Eye (tissue), 1 donor: ENCODE results near the gene SCLT1.
A peak's percentile ranks its signal among the peaks of the same experiment; 100 is the strongest.

Experiments
- DNase-seq: peaks from one replicate; pipeline ENCODE4 v3.0.0-alpha.2; 2015

Gene SCLT1

GRCh38 chr4:129064717-129065116, 28.6 kb downstream of the SCLT1 start:
- DNase-seq = no peak

- DNase-seq = no peak
Observed at GRCh38 chr4:129063640-129064039, 29.7 kb downstream of the SCLT1 start.

DNA sequence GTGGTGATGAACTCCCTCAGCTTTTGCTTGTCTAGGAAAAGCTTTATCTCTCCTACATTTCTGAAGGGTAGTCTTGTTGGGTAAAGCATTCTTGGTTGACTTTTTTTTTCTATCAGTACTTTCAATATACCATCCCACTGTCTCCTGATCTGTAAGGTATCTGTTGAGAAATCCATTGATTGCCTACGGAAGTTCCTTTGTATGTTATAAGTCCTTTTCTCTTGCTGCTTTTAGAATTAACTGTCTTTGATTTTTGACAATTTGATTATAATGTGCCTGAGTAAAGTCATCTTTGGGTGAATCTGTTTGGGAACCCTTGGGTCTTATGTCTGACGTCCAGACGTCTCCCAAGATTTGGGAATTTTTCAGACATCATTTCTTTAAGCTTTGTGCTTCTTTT, 30.8 kb downstream of the SCLT1 start:
- no peak for DNase-seq

GRCh38 chr4:129059028-129059427, 34.3 kb downstream of the SCLT1 start:
- no peak for DNase-seq

DNA sequence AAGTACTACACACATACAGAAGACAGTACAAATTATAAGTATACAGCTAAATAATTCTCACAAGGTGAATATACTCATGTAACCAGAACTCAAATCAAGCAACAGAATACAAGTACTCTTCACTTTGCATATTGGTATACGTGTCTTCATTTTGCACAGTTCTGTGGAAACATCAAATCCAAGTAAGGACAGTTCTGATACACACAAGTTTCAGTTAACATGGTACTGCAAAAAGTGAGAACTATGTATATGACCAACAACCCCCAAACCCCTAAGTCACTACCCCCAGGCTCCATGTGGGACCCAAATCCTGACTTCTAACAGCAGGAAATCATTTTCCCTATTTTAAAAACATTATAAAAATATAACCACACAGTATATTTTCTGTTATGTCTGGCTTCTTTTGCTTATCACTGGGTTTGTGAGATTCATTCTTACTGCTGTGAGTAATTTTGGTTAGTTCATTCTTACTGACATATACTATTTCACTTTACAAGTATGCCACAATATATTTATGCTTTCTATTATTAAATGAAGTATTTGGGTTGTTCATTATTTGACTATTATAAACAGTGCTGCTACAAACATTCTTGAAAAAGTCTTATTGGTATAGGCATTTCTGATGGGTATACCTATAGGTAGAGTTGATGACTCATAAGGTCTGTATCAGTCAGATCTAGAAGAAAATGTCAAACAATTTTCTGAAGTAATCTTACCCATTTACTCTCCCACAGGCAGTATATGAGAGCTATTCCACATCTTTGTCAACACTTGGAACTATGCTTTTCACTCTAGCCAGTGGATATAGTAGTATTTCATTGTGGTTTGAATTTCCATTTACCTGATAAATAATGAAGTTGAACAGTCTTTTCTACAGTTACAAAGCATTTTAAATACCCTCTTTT, 47.0 kb downstream of the SCLT1 start:
- DNase-seq = no peak

GRCh38 chr4:129043523-129043922, 49.8 kb downstream of the SCLT1 start:
- DNase-seq = no peak

GRCh38 chr4:129040471-129040870, 52.9 kb downstream of the SCLT1 start:
- DNase-seq = no peak

DNA sequence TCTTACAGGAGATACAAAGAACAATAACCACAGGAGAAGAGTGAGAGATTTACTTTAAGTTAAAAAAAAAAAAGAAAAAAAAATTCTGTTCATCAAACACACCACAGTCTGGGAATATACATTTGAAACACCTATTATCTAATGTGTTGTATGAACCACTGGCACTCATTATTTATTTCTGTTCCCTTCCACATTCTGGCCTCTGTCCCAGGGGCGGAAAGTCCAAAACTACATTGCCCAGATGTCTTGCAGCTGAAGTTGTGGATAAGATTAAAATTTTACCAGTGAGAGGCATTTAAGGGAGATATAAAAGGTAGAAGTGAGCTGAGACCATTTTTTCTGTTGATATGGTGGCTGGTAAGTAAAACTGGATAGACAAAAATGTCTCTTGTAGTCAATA, 56.2 kb downstream of the SCLT1 start:
- no peak for DNase-seq

DNA sequence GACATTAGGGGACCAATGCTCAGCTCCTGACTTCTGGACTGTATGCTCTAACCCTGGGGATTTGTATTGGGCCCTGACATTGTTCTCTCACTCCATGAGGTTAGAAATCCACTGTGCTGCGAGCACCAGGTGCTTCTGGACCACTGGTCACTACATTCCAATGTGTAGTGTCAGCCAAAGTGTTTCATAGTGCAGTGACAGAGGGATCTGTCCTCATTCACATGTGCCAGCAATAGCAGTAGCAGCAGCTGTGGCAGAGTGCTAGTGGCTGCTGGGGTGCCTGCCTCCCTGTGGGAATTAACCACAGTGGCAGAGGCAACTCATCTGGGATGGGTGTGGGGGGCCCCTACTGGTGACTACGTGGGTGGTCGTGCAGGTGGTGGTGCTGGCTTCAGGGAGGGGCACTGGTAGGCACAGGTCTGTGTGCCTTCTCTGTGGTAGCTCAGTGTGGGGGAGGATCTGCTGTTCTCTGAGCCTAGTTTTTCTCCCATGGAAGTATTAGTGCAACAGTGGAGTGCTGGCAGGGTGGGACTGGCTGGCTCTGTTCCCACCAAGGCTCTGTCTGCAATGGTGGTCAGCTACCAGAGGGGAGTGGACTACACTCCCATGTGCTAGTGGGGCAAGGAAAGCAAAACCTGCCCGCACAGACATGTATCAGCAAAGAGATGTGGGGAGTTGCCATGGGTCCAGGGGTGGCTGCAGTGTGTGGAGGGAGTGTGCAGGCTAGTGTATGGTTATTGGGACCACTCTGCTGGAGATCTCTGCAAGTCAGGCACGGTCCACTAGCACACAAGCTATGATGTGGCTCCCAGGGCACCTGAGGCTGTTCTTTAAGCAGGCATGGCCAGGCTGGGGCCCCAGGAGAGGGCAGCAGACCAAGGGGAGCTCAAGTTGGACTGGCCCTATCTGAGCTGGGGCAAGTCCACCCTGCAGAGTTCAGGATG, 78.5 kb downstream of the SCLT1 start:
- DNase-seq = no peak

DNA sequence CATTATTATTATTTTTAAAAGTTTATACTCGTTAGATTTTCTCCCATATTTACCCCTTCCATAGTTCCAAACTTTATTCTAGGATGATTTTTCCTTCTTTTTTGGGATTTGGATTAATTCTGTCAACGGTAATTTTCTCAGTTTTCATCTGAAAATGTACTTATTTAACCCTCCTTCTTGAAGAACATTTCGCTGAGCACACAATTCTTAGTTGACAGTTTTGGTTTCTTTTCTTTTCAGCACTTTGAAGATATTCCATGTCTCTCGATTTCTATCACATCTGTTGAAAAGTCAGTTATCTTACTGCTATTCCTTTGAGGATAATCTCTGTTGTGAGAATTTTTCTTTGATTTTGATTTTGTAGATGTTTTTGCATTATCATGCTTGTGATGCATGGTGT, 85.2 kb downstream of the SCLT1 start:
- no peak for DNase-seq

GRCh38 chr4:128986908-128987307, 106.4 kb downstream of the SCLT1 start:
- DNase-seq = no peak

- no peak for DNase-seq
Observed at GRCh38 chr4:128986019-128986418, 107.3 kb downstream of the SCLT1 start.

DNA sequence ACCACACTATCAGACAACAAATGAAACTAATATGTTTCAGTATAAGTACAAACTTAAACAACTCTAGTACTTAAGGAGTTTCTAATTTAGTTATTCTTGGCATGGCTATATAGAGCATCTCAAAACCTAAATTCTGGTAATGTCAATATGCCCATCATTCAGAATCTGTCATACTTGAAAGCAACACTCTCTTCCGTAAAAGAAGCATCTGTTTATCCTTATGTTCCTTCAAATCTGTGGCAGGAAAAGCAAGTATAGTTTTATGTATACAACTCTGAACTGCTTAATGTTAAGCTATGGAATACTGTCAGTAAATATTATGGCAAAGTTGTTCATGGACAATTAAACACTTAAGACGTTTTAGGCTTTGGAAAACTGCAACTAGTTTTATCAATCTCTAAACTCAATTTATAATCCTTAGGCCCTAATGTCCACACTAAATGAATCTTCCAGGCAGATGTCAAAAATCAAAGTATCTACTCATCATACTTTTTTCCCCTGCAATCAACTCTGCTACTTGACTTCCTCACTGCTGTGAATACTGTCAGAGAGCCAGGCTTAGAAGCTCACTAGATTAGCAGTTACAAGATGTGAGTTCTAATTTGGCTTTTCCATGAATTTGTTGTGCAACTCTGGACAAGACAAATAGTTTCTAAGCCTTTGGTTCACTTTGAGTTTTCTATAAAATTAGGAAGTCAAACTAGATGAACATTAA, 109.4 kb downstream of the SCLT1 start:
- no peak for DNase-seq

DNA sequence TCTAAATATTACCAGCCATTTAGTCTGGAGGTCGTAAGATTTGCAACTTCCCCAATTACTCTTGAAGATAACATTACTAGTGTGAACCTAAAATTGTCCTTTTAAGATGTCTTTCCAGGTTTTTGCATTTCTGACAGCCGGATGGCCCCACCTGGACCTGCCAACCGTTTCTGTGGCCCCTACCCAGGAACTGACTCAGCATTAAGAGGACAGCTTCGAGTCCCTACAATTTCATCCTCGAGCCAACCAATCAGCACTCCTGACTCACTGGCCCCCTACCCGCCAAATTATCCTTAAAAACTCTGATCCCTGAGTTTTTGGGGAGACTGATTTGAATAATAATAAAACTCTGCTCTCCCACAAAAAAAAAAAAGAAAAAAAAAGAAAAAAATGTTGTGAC, 112.0 kb downstream of the SCLT1 start:
- no peak for DNase-seq

- no peak for DNase-seq
Observed at GRCh38 chr4:128980816-128981326, 112.5 kb downstream of the SCLT1 start.

GRCh38 chr4:128979934-128980333, 113.4 kb downstream of the SCLT1 start:
- DNase-seq = peak; percentile 27

- no peak for DNase-seq
Observed at GRCh38 chr4:128978985-128979384, 114.4 kb downstream of the SCLT1 start.

- no peak for DNase-seq
Observed at GRCh38 chr4:128974136-128974581, 119.2 kb downstream of the SCLT1 start.

GRCh38 chr4:128973384-128973783, 120.0 kb downstream of the SCLT1 start:
- no peak for DNase-seq

DNA sequence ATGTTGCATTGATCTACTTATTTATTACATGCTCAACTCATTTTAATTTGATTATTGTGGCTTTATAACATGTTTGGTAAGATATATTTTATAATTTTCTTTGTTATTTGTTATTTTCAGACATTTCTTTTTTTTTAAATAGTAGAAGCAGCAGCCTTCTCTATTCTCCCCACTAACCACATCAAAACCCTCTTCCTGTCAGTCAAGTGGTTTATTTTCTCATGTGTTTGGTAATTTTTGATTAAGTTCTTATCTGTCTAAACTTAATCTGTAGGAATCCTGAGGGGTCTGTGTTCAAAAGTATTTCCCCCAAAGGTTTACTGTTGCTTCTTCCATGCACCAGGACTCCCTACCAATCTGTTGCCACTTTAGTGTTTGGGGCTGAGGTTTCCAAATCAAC, 131.9 kb downstream of the SCLT1 start:
- DNase-seq = no peak

GRCh38 chr4:128958194-128958593, 135.1 kb downstream of the SCLT1 start:
- no peak for DNase-seq

DNA sequence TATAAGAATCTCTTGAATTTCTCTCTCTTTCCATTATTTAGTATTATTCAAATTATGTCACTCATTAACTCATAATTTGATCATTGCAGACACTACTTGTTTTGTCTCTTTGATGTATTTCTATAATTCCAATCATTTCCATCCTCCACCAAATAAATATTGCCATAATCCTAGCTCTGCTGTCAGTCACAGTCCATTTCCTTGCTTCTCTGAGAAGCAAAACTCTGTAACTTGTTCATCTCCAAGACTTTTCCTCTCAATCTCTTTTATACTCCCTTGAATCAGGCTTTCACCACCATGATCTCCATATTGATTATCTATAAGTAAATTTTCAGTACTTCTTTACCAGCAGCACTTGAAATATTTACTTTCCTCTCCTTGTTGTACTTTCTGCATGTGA, 135.9 kb downstream of the SCLT1 start:
- DNase-seq = no peak

- no peak for DNase-seq
Observed at GRCh38 chr4:128955751-128956150, 137.6 kb downstream of the SCLT1 start.
